Measurements from ENCODE around the gene SPOUT1. TPM values are rescaled to one million over a fixed set of nuclear protein-coding genes. Genes with fewer than 3 reads are reported as not detected.

The SPOUT1 gene
- total and polyA plus RNA-seq, 2 of the 13 experiments (the other 11 are each of a cell fraction or from before 2014, with no cell fraction given): 39.0 to 45.8 TPM

DNA sequence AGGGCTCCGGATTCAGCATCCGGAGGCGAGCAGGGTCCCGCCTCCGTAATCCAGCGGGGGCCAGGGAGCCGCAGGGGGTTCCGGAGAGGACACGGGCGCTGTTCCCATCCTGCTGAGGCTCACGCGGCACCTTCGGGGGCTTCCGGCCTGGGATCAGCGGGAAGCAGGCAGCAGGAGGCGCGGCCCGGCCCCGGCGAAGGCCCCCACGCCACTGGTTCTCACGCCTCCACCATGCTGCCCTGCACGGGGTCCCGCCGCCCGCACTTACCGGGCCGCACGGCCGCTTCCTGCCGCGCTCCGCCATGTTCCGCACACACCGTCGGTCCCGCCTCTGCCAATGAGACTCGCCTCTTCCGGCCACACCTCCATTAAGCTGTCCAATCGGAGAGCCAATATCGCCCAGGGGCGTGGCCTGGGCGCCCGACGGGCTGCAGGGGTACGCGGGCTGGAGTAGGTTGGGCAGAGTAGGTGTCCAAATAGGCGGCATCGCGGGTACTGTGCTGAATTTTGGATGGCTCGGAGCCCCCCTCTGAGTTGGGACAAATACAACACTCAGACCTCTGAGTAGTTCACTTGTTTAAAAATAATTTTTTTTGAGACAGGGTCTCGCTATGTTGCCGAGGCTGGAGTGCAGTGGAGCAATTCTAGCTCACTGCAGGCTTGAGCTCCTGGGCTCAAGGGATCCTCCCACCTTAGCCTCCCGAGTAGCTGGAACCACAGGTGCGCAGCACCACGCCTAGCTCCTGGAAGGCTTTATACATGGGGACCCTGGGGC lies at the start of gene SPOUT1 (continued):
- peak; percentile 86; the same call in 1 of the 2 replicates for TF ChIP-seq ZFYVE20 (CRISPR knock-in tag; IDR thresholded peaks at IDR 0.05; ENCODE audit: borderline replicate concordance, low read depth)
- TF ChIP-seq ZNF383 (CRISPR knock-in tag; IDR thresholded peaks at IDR 0.05; ENCODE audit: borderline replicate concordance): no peak
- peak; percentile 84 for TF ChIP-seq SP2 (CRISPR knock-in tag; IDR thresholded peaks at IDR 0.05)
- TF ChIP-seq, protein P1, sequence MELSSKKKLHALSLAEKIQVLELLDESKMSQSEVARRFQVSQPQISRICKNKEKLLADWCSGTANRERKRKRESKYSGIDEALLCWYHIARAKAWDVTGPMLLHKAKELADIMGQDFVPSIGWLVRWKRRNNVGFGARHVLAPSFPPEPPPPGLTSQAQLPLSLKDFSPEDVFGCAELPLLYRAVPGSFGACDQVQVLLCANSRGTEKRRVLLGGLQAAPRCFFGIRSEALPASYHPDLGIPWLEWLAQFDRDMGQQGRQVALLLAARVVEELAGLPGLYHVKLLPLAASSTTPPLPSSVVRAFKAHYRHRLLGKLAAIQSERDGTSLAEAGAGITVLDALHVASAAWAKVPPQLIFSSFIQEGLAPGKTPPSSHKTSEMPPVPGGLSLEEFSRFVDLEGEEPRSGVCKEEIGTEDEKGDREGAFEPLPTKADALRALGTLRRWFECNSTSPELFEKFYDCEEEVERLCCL (CRISPR knock-in tag; IDR thresholded peaks at IDR 0.05; ENCODE audit: borderline replicate concordance): no peak
- TF ChIP-seq TRIM24 (CRISPR knock-in tag; IDR thresholded peaks at IDR 0.05): no peak
- peak; percentile 56; the same call in 1 of the 2 replicates for TF ChIP-seq ZNF441 (CRISPR knock-in tag; IDR thresholded peaks at IDR 0.05; ENCODE audit: borderline replicate concordance)
- no peak for TF ChIP-seq ZNF549 (CRISPR knock-in tag; IDR thresholded peaks at IDR 0.05)
- TF ChIP-seq HIVEP1 (CRISPR knock-in tag; IDR thresholded peaks at IDR 0.05): no peak
- TF ChIP-seq ZFP90 (CRISPR knock-in tag; IDR thresholded peaks at IDR 0.05; ENCODE audit: borderline replicate concordance): peak; percentile 88; the same call in 1 of the 2 replicates
- TF ChIP-seq ZNF333 (CRISPR knock-in tag; IDR thresholded peaks at IDR 0.05; ENCODE audit: borderline replicate concordance): peak; percentile 83; the same call in 1 of the 2 replicates
- TF ChIP-seq KAT7 (CRISPR knock-in tag; IDR thresholded peaks at IDR 0.05; ENCODE audit: borderline replicate concordance): peak; percentile 74; the same call in 1 of the 2 replicates
- no peak for TF ChIP-seq JDP2 (CRISPR knock-in tag; IDR thresholded peaks at IDR 0.05; ENCODE audit: borderline replicate concordance)
- peak; percentile 93 for TF ChIP-seq BRD4 (CRISPR knock-in tag; IDR thresholded peaks at IDR 0.05)
- TF ChIP-seq, protein P2, sequence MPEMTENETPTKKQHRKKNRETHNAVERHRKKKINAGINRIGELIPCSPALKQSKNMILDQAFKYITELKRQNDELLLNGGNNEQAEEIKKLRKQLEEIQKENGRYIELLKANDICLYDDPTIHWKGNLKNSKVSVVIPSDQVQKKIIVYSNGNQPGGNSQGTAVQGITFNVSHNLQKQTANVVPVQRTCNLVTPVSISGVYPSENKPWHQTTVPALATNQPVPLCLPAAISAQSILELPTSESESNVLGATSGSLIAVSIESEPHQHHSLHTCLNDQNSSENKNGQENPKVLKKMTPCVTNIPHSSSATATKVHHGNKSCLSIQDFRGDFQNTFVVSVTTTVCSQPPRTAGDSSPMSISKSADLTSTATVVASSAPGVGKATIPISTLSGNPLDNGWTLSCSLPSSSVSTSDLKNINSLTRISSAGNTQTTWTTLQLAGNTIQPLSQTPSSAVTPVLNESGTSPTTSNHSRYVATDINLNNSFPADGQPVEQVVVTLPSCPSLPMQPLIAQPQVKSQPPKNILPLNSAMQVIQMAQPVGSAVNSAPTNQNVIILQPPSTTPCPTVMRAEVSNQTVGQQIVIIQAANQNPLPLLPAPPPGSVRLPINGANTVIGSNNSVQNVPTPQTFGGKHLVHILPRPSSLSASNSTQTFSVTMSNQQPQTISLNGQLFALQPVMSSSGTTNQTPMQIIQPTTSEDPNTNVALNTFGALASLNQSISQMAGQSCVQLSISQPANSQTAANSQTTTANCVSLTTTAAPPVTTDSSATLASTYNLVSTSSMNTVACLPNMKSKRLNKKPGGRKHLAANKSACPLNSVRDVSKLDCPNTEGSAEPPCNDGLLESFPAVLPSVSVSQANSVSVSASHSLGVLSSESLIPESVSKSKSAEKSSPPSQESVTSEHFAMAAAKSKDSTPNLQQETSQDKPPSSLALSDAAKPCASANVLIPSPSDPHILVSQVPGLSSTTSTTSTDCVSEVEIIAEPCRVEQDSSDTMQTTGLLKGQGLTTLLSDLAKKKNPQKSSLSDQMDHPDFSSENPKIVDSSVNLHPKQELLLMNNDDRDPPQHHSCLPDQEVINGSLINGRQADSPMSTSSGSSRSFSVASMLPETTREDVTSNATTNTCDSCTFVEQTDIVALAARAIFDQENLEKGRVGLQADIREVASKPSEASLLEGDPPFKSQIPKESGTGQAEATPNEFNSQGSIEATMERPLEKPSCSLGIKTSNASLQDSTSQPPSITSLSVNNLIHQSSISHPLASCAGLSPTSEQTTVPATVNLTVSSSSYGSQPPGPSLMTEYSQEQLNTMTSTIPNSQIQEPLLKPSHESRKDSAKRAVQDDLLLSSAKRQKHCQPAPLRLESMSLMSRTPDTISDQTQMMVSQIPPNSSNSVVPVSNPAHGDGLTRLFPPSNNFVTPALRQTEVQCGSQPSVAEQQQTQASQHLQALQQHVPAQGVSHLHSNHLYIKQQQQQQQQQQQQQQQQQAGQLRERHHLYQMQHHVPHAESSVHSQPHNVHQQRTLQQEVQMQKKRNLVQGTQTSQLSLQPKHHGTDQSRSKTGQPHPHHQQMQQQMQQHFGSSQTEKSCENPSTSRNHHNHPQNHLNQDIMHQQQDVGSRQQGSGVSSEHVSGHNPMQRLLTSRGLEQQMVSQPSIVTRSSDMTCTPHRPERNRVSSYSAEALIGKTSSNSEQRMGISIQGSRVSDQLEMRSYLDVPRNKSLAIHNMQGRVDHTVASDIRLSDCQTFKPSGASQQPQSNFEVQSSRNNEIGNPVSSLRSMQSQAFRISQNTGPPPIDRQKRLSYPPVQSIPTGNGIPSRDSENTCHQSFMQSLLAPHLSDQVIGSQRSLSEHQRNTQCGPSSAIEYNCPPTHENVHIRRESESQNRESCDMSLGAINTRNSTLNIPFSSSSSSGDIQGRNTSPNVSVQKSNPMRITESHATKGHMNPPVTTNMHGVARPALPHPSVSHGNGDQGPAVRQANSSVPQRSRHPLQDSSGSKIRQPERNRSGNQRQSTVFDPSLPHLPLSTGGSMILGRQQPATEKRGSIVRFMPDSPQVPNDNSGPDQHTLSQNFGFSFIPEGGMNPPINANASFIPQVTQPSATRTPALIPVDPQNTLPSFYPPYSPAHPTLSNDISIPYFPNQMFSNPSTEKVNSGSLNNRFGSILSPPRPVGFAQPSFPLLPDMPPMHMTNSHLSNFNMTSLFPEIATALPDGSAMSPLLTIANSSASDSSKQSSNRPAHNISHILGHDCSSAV (CRISPR knock-in tag; IDR thresholded peaks at IDR 0.05; ENCODE audit: borderline replicate concordance): no peak
- TF ChIP-seq CC2D1A (CRISPR knock-in tag; IDR thresholded peaks at IDR 0.05): 0 out of 2 replicates have a peak, but pooled peaks have one; percentile 27
- TF ChIP-seq NR1H2 (CRISPR knock-in tag; IDR thresholded peaks at IDR 0.05; ENCODE audit: borderline replicate concordance, low read depth): no peak
- peak; percentile 76 for TF ChIP-seq POLR2AphosphoS5 (IDR thresholded peaks at IDR 0.05; ENCODE audit: low read depth, low read length)
- TF ChIP-seq, protein P3, sequence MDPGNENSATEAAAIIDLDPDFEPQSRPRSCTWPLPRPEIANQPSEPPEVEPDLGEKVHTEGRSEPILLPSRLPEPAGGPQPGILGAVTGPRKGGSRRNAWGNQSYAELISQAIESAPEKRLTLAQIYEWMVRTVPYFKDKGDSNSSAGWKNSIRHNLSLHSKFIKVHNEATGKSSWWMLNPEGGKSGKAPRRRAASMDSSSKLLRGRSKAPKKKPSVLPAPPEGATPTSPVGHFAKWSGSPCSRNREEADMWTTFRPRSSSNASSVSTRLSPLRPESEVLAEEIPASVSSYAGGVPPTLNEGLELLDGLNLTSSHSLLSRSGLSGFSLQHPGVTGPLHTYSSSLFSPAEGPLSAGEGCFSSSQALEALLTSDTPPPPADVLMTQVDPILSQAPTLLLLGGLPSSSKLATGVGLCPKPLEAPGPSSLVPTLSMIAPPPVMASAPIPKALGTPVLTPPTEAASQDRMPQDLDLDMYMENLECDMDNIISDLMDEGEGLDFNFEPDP (CRISPR knock-in tag; conservative IDR thresholded peaks at IDR 0.05): 0 out of 2 replicates have a peak, but pooled peaks have one; percentile 40
